Upper lobe of left lung (tissue), 4 donors: Measurements from ENCODE around the gene ENSA.
"Not testable (repeated sequence)": the region's sequence is repeated elsewhere in the genome, so short reads cannot be mapped to it uniquely, and the experiment has no call there.

Experiments
- CTCF ChIP-seq, 6 experiments: fragments of 450-650 bp in 4 of 6; fragments of 200-600 bp in 2 of 6; sonication (generic) in 2 of 6; IDR thresholded peaks; one replicate each; pipeline ENCODE4 v1.5.1; 2016 to 2019; ENCODE audit warnings: antibody characterized with exemption in 6 of 6
- POLR2A ChIP-seq, 4 donors: fragments of 450-650 bp; IDR thresholded peaks; one replicate each; pipeline ENCODE4 v1.5.1; 2016 to 2017; ENCODE audit warnings: antibody characterized with exemption in 4 of 4, mild to moderate bottlenecking in 2 of 4
- POLR2AphosphoS5 ChIP-seq, 2 donors: sonication (generic); formaldehyde crosslinking; IDR thresholded peaks; one replicate each; pipeline ENCODE4 v1.5.1; 2017; ENCODE audit warnings: antibody characterized with exemption in 2 of 2

GRCh38 chr1:150634839-150635622, 5.6 kb upstream of the ENSA start:
- TF ChIP-seq CTCF, POLR2AphosphoS5, POLR2A (IDR thresholded peaks at IDR 0.05): not testable (repeated sequence)
